CD4-positive, alpha-beta T cell treated with Interferon gamma for 1 hour (primary cell): ENCODE results near the gene SLC15A1.

Experiments
- DNase-seq: peaks from one replicate; pipeline ENCODE4 v3.0.0-alpha.2; 2020

SLC15A1 gene

DNA sequence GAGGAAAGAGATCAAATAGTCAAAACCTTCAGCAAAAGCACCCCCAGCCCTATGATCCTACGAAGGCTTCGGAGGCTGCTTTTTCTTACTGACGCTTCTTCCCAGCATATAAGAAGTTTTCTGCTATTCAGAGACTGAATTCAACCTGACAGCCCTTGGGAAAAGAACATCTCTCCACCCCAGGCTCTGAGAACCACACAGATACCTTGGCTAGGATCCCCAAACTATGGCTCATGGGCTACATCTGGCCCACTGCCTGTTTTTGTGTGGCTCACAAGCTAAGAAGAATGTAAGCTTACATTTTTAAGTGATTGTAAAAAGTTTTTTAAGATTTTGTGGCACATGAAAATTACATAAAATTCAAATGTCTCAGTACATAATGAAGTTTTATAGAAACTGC is 3.0 kb downstream of the SLC15A1 start:
- no peak for DNase-seq

- no peak for DNase-seq
Observed at GRCh38 chr13:98746968-98747367, 5.5 kb downstream of the SLC15A1 start.

- no peak for DNase-seq
Observed at GRCh38 chr13:98743377-98743776, 9.1 kb downstream of the SLC15A1 start.

DNA sequence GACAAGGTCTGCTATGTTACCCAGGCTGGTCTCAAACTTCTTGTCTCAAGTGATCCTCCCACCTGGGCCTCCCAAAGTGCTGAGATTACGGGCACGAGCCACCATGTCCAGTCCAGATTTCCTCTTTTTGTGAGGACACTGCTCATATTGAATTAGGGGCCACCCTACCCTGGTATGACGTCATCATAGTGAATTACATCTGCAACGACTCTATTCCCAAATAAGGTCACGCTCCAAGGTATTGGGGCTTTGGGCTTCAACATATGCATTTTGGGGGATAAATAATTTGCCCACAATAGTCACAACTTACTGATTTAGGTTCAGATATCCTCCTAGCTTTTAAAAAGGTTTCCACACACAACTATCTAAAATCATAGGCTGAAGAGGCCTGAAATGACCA is 9.5 kb downstream of the SLC15A1 start:
- no peak for DNase-seq

DNA sequence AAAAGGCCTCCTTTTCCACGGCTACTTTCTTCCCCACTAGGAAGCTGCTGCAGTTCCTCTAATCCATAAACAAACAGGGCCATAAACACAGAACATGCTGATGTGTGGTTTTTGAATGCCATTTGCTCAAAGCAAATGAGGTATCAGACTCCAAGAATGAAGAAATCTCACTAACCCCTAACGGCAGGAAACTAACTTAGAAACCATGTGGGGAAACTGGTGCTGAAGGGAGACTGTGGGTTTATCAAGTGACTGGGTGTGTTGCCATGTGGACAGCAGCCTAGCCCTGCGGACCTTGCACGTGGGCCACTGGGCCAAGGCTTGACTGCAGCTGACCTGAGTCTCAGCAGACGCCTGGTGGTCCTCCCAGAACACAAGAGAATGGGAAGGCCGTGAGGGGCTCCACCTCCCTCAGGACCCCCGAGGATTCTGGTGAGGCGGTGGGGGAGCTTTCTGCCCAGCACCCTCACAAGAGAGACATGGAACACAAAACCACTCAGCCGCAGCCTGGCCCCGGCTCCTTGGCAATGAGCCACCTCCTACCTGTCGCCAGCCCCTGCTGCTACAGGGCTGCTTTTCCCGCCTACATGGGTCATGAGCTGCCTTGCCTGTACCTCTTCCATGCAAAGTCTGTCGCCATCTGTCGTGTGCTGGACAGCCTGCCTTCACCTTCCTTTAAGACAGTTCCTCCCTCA is 10.6 kb downstream of the SLC15A1 start:
- no peak for DNase-seq

DNA sequence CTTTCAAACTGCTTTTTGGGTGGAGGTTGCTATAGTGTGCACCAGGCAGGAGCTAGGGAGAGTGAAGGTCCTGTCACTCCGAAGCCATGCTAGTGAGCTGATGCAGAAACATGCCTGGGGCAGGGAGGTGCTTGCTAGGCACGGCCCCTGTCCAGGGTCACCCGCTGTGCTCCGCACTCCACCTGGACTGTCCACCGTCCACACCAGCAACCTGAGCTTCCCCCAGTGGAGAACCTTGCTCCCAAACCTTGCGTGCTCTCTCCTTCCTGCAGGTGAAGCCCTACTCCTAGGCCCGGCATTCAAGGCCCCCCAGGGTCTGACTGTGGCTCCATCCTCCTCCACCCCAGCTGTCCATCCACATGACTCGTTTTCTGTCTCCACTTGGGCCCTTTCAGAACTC is 12.3 kb downstream of the SLC15A1 start:
- no peak for DNase-seq

- DNase-seq: no peak
Observed at GRCh38 chr13:98738993-98739392, 13.5 kb downstream of the SLC15A1 start.

DNA sequence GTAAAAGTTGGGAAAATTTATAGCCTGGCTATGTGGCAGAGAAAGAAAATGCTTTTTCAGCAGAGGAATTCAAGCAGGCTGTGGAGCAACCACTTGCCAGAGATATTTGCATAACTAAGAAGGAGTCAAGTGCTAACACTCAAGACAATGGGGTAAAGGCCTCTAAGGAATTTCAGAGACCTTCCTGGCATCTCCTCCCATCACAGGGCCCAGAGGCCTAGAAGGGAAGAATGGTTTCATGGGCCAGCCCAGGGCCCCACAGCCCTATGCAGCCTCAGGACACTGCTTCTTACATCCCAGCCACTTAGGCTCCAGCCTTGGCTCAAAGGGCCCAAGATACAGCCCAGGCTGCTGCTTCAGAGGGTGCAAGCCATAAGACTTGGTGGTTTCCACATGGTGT is 14.3 kb downstream of the SLC15A1 start:
- DNase-seq: no peak

DNA sequence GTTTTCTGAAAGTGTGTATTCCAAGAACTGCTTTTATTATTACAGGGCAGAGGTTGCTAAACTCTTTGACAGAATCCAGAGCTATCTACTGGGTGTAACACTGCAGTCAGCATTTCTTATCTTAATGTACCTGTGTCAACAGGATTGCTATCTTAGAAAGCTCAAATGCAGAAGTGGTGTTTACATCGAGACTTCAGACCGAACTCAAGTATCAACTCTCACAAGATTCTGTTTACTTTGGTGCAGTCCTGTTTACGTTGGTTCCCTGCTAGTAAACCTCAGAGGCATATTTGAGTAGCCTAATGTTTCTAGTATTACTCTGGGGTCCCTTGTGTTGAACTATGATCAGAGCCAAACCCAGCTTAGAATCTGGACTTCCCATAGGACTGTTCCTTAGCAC is 20.5 kb downstream of the SLC15A1 start:
- DNase-seq: no peak

DNA sequence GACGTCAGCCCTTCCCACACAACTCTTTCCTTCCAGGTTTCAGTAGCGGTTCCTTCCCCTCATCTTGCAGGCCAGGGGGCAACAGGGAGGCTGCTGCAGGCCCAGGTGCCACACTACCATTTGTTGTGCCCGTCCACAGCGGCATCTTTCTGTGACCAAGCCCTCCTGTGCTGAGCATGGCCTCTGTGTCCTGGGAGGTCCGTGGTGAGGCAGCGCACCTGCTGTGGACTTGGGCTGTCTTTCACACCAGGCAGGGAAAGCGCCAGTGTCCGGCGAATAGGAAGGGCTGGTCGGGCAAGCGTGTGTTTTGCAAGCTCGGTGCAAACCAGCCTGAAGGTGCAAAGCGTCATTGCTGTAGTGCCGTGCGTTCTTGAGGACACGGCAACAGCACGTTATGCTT is 21.4 kb downstream of the SLC15A1 start:
- DNase-seq: no peak

- no peak for DNase-seq
Observed at GRCh38 chr13:98730441-98730840, 22.0 kb downstream of the SLC15A1 start.

DNA sequence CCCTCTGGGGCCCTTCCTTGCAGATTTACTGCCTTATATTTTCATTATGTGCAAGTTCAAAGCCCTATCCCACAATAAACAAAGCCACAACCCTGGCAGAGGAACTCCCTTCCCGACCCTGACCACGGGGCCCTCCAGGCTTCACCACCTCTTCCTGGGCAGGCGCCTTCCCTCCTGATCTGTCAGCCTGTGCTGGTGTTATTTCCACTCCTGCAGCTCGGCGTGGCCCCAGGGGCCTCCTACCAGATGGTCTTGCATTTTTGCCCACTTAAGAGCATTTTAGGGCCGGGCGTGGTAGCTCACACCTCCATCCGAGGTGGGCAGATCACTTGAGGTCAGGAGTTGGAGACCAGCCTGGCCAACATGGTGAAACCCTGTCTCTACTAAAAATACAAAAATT is 22.8 kb downstream of the SLC15A1 start:
- DNase-seq: no peak

- DNase-seq: no peak
Observed at GRCh38 chr13:98722958-98723357, 29.5 kb downstream of the SLC15A1 start.

GRCh38 chr13:98721825-98722510 is 30.5 kb downstream of the SLC15A1 start:
- no peak for DNase-seq

DNA sequence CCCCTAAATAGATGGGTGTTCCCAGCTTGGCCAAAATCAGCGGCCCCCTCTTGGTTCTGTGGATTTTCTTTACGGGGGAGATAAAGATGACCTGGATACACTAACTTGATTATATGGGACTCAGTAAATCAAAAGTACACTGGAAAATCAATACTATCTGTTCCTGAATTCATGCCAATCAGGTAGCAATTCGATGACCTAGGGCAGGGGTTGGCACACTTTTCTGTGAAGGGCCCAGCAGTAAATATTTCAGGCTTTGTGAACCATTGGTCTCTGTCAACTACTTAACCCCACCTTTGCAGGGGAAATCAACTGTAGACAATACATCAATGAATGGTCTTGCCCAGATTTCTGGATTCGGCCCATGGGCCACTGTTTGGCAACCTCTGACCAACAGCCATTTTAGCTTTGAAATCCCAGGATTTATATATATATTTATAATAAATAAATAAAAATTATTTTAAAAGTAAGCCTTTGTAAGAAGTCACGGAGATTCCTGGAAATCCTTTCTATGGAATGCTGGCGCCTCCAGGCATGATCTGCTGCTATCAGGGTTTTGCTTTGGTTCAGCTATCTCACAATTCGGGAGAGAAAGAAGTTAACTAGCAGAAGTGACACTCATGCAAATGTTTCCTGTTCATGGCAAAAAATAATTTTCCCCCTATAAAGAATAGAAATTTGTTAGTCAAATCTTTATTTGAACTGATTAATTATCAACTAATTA is 32.8 kb downstream of the SLC15A1 start:
- no peak for DNase-seq

DNA sequence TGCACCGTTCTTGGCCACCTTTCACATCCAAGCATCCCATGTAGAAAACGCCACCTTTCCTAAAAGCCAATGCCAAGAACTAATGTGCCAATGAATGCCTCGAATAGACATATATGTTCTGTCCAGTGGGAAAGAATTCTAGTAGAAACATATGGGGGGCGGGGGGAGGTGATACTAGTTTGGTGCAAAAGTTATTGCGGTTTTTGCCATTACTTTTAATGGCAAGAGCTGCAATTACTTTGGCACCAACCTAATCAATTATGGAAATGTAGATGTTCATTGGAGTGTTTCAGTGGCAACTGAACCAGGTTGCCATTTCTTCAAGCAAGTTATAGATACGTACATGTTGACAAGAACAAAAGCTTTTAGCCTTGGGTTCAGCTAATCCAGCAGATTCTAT is 34.6 kb downstream of the SLC15A1 start:
- DNase-seq: no peak

GRCh38 chr13:98717256-98717655 is 35.2 kb downstream of the SLC15A1 start:
- no peak for DNase-seq

GRCh38 chr13:98710521-98710920 is 42.0 kb downstream of the SLC15A1 start:
- DNase-seq: no peak

GRCh38 chr13:98707281-98707999 is 45.0 kb downstream of the SLC15A1 start:
- no peak for DNase-seq

- no peak for DNase-seq
Observed at GRCh38 chr13:98706446-98707110, 45.9 kb downstream of the SLC15A1 start.

DNA sequence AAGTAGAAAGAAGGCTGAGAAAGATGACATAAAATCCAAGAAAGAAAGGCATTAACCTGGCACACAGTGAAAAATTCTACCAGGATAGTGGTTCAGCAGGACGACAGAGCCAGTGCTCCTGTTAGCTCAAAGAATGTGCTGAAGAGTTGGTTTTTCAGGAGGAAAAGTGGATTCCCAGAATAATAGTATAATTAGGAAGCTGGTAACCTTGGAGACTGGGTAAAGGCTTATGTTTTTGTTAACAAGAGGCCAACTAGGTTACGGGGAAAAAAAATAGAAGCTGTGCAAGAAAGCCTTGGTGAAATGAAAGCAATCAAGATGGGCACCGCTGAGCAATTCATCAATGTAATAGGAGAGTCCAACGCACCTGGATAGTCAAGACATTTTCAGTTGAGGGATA is 54.7 kb downstream of the SLC15A1 start:
- no peak for DNase-seq

- no peak for DNase-seq
Observed at GRCh38 chr13:98693756-98694155, 58.7 kb downstream of the SLC15A1 start.

DNA sequence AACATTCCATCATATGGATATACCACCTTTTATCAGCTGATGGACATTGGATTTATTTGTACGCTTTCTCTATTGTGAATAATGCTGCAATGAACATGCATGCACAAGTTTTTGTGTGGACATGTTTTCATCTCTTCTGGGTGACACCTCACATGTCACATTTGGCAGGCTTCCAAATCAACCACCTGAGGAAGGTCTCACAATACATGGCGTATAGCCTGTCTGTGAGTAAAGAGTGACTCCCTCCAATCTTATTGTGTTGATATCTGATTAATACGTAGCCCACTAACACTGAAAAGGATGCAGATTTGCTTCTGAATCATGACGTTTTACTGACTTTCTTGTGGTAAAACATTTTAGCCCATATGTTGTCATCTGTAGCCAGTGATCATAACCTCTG is 61.1 kb downstream of the SLC15A1 start:
- DNase-seq: no peak
